ENCODE measurements around the gene CD4.
"Not testable (repeated sequence)": the region's sequence is repeated elsewhere in the genome, so short reads cannot be mapped to it uniquely, and the experiment has no call there.

The CD4 gene

DNA sequence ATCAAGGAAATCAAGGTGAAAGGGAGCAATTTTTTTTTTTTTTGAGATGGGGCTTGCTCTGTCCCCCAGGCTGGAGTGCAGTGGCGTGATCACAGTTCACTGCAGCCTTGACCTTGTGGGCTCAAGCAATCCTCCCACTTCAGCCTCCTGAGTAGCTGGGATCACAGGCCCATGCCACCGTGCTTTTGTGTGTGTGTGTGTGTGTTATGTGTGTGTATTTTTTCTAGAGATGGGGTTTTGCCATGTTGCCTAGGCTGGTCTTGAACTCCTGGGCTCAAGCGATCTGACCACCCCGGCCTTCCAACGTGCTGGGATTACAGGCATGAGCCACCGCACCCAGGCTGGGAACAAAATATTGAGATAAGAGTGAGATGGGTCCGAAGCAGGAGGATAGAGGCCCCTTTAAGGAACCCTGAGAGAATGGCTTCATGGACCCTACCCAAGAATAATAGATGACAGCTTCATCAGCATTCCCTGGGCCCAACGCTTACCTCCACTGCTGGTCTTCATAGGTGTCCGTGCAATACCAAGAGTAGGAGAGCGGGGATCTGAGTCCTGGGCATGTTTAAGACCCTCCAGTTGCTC lies 60.7 kb downstream of the CD4 start:
- no peak for DNase-seq

DNA sequence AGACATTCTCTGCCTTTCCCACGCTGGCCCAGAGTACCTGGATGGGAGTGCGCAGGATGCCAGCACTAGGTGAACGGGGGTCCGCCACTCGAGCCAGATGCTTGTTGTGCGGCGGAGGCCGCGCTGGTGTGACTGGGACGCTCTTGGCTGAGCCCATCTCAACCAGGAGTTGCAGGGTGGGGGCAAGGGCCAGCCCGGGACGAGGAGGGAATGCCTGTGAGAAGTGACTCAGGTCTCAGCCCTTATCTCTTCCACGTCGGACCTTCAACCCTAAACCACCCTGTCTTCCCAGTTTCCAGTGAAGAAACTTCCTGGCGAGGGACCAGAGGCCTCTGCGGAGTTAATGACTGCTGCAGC lies 61.4 kb downstream of the CD4 start:
- DNase-seq, result no peak

DNA sequence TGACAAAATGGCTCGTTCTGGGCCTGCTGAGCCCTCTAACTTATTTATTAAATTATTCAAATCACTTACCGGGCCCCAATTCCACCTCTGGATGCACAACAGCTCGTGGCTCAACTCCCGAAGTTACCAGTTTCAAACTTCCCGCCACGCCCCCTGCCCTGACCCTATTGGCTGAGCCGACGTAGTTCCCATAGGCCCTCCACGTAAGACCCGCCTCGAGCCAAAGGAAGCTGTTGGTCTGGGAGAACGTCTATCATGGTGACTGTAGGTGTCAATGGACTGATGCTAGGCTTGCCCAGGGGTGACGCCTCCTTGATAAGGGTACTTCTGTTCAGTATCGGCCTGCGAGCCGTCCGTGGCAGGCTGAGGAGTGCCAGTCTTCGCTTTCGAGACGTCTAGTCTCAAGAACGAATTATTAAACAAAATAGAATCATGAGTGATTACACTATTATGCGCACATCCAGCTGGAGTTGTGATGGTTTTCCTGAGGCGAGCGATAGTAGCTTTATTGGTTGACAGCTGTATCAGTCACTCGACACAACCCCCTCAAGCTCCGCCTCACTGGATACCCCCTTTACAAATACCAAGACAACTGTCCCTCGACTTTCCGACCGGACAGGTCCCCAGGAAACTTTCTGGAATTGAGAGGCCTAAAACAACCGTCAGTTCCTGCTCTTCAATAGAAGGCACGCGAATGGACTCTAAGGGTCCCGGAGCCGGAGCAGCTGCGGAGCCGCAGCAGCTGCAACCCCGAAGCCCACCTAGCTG lies 62.0 kb downstream of the CD4 start, which contains the start of gene CDCA3:
Gene CDCA3, minus strand, starts transcription at position 134 of the 768 bp plus-strand sequence. CDS start 334 bp downstream, outside the sequence.
- DNase-seq, result peak; percentile 89

DNA sequence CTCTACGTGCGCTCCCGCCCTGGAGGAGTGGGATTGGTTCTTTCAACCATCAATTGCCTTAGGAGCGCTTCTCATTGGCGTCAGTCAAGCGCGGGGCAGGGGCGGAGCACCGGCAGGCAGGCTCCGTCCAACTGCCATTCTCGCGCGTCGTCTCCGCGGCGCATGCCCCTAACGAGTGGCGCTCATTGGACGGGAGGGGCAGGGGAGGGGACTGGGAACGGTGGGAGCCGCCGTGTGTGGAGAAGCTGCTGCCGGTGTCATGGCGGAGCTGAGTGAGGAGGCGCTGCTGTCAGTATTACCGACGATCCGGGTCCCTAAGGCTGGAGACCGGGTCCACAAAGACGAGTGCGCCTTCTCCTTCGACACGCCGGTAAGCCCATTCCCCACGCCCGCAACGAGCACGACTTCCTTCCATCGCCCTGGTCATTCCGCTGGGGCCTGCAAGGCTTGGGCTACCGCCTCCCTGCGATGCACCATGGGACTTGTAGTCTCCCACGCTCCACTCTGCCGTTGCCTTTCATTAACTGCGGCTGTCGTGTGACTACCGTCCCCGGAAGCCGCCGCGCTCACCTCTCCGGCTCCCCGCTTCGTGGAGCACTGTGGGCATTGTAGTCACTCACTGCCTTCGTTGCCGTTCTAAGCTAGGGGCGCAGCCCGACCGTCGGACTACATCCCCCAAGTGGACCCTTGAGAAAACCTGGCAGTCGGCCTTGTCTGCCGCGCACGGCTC lies 62.8 kb downstream of the CD4 start, which contains the start of gene USP5:
Gene USP5, plus strand, starts transcription at position 230 of the 730 bp plus-strand sequence. Its CDS starts 30 bp downstream, at position 260.
- peak; percentile 94 for DNase-seq

DNA sequence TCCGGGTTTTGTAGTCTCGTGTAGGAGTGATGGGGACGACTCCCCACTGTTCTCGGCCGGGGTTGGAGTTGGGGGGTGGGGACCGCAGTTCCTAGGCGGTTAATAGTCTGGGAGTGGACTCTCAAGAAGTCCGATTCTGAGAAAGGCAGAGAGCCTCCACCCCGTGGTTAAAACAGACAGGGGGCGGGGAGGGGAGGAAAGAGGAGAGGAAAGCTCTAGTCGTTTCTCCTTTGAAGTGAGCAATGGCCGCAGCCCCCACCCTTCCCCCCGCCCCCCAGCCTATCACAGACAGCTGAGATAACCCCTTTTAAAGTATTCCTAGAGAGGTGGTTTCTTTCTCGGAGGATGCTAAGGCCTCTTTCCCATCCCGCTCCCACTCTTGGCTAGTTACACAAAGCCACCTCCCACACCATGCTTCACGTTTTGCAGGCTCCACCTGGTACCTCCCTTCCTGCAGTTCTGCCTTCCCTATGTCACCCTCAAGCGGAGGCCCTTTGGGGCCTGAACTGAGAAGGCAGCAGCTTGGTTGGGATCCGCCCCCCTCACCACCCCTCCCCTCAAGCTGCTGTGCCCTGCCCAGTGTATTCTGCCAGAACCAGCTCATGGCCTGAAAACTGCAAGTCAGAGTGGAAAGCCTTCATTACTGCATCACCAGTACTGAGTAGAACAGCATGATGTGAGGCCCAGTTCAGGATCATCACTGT lies 63.5 kb downstream of the CD4 start:
- peak; percentile 39 for DNase-seq

DNA sequence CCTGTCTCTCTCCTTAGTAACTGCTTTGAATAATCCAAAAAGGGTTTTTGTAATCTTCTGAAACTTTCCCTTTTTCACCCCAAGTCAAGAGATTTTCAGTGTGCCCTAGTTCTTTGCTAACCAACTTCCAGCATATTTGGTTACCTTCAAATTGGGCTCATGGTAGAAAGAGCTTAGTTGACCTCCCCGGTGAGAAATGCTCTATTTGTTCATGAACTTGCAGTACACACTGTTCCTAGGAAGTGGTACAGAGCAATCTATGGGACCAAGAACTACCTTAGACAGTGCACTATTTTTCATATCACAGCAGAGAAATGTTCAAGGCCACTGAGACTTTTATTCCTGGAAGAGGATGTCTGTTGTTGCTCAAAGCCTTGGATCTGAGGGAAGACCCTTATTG lies 64.3 kb downstream of the CD4 start:
- no peak for DNase-seq

DNA sequence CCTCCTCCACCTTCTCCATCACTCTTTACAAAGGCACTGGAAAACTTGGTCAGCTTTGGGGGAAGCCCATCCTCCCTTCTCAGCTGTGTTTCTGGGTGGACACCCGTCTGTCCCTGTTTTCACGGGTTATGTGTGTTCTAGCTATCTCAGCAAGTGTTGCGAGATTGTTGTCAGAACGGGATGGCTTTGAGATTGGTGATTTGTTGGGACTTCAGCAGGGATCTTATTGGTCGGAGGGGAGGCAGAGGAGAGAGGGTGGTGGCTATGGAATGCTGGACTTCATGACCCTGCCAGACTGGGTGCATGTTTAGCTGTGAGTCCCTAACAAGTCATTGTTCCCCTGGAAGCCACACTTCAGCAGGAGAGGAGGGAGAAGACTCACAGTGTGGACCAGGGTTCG lies 64.7 kb downstream of the CD4 start:
- no peak for DNase-seq

DNA sequence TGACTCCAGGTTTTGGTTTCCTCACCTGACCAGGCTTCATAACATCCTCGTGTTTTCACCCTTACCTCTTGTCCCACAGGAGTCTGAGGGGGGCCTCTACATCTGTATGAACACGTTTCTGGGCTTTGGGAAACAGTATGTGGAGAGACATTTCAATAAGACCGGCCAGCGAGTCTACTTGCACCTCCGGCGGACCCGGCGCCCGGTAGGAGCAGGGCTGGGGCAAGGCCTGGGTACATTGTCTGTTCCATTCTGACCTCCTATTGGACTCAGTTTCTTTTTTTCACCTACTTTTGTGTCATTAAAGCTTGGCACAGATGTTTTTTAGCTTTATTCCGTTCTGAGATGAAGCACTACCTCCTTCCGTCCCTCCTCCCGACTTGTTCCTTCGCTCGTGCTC lies 66.0 kb downstream of the CD4 start:
- DNase-seq, result no peak

DNA sequence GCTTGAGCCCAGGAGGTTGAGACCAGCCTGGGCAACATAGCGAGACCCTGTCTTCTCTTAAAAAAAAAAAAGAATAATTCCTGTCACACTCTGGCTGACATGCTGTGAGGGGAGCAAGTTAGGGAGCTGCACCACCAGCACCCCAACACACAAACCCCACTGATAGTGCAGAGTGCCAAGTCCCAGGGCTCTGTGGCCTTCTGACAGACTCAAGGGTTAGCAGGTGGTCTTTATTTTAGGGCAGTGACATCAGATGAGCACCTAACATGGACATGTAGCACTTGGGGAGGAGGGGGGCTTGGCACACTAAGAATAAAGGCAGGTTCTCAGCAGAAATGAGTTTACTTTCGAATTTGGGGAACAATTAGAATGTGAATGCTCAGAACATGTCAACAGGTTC lies 69.5 kb downstream of the CD4 start:
- DNase-seq, result no peak

DNA sequence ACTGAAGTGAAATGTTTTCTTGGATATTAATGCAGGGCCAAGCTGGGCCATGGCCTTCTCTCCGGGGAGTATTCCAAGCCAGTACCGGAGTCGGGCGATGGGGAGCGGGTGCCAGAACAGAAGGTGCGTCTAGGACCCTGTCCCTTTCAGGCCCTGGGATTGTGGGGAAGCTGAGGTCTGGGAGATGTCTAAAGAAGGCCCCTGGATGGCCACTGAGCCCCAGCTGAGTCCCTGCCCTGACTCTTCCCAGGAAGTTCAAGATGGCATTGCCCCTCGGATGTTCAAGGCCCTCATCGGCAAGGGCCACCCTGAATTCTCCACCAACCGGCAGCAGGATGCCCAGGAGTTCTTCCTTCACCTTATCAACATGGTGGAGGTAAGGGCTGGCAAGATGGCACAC lies 70.8 kb downstream of the CD4 start:
- DNase-seq, result no peak

DNA sequence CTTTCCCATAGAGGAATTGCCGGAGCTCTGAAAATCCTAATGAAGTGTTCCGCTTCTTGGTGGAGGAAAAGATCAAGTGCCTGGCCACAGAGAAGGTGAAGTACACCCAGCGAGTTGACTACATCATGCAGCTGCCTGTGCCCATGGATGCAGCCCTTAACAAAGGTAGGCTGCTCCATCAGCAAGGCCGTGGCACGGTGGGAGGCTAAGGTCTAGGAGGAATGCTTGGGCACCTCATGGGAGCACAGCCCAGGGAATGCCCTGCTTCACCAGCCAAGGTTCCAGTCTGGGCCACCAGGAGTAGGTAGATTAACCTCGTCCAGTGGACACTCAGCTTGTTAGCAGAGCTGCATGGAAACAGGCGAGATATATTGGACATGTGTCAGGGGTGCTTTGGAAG lies 71.6 kb downstream of the CD4 start:
- no peak for DNase-seq

DNA sequence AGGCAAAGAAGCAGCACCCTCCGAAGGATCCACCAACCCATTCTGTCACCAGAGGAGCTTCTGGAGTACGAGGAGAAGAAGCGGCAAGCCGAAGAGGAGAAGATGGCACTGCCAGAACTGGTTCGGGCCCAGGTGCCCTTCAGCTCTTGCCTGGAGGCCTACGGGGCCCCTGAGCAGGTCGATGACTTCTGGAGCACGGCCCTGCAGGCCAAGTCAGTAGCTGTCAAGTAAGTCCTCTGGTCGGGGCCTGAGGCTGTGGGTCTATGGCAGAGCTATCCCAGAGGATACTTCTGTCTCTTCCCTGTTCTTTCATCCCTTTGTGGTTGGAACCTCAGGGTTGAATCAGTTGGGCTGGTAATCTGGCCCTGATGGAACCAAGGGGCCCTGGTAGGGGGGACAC lies 72.1 kb downstream of the CD4 start:
- DNase-seq, result no peak

DNA sequence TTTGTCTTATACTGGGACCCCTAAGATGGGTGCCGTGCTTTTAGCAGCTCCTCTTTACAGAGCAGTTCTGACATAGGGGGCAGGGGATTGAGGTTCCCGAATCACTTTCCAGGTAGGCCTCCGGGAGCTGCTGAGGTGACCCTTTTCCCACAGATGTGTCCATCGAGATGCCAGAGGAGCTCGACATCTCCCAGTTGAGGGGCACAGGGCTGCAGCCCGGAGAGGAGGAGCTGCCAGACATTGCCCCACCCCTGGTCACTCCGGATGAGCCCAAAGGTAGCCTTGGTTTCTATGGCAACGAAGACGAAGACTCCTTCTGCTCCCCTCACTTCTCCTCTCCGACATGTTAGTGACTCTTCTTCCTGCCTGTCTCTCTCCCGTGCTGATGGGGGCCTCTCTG lies 73.7 kb downstream of the CD4 start:
- DNase-seq, result no peak

DNA sequence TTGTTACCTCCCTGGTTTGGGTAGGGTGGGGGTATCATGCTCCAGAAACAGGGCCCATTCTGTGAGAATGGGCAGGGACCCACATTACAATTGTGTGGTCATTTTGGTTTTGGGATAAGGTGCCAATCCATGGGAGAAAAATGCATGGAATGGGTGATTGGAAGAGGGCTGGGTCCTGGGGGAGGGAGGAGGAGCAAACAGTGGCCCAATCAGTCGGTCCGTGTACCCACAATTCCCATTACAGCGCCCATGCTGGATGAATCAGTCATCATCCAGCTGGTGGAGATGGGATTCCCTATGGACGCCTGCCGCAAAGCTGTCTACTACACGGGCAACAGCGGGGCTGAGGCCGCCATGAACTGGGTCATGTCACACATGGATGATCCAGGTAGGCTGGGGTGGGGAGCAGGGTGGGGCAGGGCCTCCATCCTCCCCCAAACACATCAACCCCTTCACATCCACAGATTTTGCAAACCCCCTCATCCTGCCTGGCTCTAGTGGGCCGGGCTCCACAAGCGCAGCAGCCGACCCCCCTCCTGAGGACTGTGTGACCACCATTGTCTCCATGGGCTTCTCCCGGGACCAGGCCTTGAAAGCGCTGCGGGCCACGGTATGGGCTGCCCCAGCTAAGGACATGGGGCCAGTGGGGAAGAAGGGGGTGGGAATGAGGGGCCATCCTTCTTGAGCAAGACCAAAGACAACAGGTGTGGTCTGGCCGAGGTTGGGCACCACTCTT lies 74.4 kb downstream of the CD4 start:
- no peak for DNase-seq

DNA sequence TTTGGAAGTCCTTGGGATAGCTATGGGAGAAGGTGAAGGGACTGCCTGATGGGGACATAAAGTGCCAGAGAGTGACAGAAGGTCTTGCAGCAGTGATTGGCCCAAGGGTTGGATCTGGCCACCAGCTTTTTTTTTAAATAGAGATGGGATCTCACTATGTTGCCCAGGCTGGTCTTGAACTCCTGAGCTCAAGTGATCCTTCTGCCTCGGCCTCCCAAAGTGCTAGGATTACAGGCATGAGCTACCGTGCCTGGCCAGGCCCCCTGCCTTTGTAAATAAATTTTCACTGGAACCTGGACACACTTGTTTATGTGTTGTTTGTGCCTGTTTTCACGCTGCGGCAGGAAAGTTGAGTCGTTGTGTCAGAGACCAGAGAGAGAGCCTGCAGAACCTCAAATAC lies 76.0 kb downstream of the CD4 start:
- not testable (repeated sequence) for DNase-seq

DNA sequence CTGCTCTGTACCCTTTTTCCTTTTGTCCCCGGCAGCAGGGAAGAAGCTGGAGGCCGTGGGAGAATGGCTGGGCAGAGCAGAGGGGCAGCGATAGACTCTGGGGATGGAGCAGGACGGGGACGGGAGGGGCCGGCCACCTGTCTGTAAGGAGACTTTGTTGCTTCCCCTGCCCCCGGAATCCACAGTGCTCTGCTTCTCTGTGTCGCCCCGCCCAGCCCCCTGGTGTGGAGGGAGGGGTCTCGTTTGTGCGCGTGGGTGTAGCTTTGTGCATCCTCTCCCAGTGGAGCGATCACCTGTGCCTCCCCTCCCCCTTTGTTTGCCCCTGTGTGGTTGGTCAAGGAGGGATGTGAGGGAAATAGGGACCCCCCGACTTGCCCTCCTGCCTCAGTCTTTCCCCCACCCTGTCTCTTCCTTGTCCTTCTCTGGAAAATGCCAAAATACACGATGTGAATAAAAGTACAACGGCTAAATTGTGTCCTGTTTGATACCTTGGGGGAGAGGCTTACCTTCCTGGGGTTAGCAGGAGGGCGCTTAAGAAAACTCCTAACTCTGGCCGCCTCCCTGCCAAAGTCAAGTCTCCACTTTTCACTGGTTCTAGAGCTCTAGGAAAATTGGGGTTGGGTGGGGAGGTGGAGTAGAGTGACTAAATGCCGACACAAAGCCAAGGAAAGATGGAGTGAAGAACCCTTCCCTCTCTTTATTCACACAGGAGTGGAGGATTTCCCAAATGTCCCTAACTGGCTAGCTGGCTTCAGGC lies 77.0 kb downstream of the CD4 start:
- no peak for DNase-seq

DNA sequence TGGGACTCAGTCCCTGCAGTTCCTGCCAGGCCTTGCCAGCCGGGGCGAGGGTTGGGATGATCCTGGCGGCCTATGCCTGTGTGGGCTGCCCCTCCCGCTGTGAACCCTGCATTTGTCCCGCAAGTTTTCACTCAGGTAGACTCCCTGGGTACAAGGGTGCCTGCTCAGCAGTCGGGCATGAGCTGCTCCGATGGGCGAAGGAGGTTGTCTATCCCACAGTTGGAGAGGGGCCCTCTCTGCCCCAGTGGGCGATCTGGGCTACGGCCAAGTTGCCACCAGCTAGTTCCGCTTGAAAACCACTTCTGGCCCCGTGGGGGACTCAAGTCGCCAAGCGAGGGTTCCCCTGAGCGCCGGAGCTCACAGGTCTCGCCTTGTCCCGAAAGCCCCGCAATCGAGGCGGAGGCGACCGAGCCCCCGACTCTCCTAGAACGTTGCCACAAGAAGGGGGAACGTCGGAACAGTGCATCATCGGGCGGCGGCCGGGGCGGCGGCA lies 77.6 kb downstream of the CD4 start:
- no peak for DNase-seq

DNA sequence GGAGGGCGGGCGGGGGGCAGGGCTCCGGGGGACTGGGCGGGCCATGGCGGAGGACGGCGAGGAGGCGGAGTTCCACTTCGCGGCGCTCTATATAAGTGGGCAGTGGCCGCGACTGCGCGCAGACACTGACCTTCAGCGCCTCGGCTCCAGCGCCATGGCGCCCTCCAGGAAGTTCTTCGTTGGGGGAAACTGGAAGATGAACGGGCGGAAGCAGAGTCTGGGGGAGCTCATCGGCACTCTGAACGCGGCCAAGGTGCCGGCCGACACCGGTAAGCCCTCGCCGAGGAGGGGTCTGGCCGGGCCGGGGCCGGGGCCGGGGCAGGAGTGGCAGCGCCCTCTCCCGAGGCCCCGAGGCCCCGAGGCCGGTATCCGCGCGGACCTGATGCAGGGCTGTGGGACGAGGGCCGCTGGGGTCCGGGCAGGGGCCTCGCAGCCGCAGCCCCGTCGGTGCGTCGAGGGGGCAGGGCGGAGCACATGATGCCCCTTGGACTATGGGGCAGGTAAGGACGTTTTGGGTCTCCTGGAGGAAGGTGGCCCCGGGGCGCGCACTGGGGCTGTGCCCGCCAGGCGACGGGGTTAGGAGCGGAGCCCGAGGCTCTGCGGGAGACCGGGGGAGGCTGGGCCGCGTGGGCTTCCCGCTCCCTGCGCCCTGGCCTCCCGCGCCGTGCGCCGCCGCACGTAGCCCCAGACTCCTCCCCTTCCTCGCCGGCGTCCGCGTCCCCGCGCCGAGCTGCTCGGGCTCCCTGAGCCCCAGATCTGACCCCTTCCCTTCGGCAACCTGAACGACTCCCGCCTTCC lies 78.3 kb downstream of the CD4 start, which contains the start of gene TPI1:
Gene TPI1, plus strand, starts transcription at position 119 of the 798 bp plus-strand sequence. Its CDS starts 36 bp downstream, at position 155.
- peak; percentile 64 for DNase-seq

DNA sequence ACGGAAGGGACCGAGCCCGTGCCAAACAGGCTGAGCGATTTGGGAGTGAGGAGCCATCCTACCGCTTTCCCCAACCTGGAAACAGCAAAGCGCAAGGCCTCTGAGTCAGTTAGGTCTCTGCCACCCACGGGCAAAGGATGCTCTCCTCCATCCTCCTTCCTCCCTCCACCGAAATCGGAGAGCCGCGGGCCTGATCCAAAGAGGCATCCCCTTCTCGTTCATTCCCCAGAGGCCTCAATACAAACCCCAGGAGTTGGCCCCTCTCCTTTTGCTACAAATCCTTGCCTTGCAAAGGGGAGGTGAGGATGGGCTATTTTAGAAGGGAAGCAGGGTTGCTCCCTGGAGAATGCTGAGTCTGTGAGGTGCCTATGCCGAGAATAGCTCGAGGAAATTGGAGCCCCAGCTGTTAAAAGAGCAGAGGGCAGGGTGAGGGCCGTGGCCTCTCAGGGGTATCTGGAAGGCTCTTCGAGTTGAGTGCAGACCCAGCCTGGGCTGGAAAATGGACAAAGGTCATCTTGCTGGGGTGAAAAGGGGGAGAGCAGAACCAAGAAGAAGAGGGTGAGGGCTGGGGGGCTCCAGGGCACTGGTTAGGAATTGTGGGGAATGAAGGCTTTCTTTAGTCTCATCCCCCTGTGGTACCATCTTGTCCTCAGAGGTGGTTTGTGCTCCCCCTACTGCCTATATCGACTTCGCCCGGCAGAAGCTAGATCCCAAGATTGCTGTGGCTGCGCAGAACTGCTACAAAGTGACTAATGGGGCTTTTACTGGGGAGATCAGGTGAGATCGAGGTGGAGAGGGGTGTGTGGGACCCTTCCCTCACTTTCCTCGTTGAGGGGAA lies 79.1 kb downstream of the CD4 start:
- DNase-seq, result no peak
